ENCODE measurements around the gene SCN4A.

GRCh38 chr17:63943745-63944144 is 29.0 kb downstream of the SCN4A start:
- TF ChIP-seq POLR2A (IDR thresholded peaks at IDR 0.05; ENCODE audit: low read length) (no peak), JUNB (IDR thresholded peaks at IDR 0.05) (no peak), EHF (CRISPR knock-in tag; IDR thresholded peaks at IDR 0.05) (no peak), RAD21 (conservative IDR thresholded peaks at IDR 0.05 in 1 of 2, IDR thresholded peaks at IDR 0.05 in 1 of 2) (no peak), MYC (IDR thresholded peaks at IDR 0.05; ENCODE audit: borderline replicate concordance, low read length) (no peak), SMC3 (IDR thresholded peaks at IDR 0.05) (no peak)
- TF ChIP-seq, protein P1, sequence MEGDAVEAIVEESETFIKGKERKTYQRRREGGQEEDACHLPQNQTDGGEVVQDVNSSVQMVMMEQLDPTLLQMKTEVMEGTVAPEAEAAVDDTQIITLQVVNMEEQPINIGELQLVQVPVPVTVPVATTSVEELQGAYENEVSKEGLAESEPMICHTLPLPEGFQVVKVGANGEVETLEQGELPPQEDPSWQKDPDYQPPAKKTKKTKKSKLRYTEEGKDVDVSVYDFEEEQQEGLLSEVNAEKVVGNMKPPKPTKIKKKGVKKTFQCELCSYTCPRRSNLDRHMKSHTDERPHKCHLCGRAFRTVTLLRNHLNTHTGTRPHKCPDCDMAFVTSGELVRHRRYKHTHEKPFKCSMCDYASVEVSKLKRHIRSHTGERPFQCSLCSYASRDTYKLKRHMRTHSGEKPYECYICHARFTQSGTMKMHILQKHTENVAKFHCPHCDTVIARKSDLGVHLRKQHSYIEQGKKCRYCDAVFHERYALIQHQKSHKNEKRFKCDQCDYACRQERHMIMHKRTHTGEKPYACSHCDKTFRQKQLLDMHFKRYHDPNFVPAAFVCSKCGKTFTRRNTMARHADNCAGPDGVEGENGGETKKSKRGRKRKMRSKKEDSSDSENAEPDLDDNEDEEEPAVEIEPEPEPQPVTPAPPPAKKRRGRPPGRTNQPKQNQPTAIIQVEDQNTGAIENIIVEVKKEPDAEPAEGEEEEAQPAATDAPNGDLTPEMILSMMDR (IDR thresholded peaks at IDR 0.05), result no peak
- TF ChIP-seq, protein P2, sequence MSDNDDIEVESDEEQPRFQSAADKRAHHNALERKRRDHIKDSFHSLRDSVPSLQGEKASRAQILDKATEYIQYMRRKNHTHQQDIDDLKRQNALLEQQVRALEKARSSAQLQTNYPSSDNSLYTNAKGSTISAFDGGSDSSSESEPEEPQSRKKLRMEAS (IDR thresholded peaks at IDR 0.05), result no peak
